DMS 273 (cell line): ENCODE measurements around the gene SLC7A9.
"Not testable (repeated sequence)": the region's sequence is repeated elsewhere in the genome, so short reads cannot be mapped to it uniquely, and the experiment has no call there.

Source experiments
- DNase-seq: peaks from one replicate; lab custom pipeline; 2025; ENCODE audit not compliant: unreplicated experiment; lab: John Stamatoyannopoulos, UW

Gene SLC7A9

GRCh38 chr19:32802840-32803239 is 66.7 kb downstream of the SLC7A9 start:
- DNase-seq = no peak

GRCh38 chr19:32800754-32801153 is 68.8 kb downstream of the SLC7A9 start:
- DNase-seq = no peak

- no peak for DNase-seq
Observed at GRCh38 chr19:32800191-32800590, 69.4 kb downstream of the SLC7A9 start.

GRCh38 chr19:32798201-32798600 is 71.4 kb downstream of the SLC7A9 start:
- DNase-seq = no peak

GRCh38 chr19:32789429-32789828 is 80.1 kb downstream of the SLC7A9 start:
- no peak for DNase-seq

- not testable (repeated sequence) for DNase-seq
Observed at GRCh38 chr19:32787895-32788294, 81.7 kb downstream of the SLC7A9 start.

GRCh38 chr19:32787161-32787813 is 82.3 kb downstream of the SLC7A9 start:
- DNase-seq = not testable (repeated sequence)

- not testable (repeated sequence) for DNase-seq
Observed at GRCh38 chr19:32782089-32782488, 87.5 kb downstream of the SLC7A9 start.

- no peak for DNase-seq
Observed at GRCh38 chr19:32781280-32781679, 88.3 kb downstream of the SLC7A9 start.
